ENCODE results near the gene TLR10.

Gene TLR10

GRCh38 chr4:38723726-38724474 lies 58.9 kb downstream of the TLR10 start:
- CTCF ChIA-PET = interaction anchor here (1.3 kb wide), 1 partner anchor 544 kb away, joined by 3 read pairs; no protein-coding TSS in a partner anchor
- no peak for DNase-seq (ENCODE audit: extremely low spot score)
- POLR2A ChIA-PET = no interaction called here
- TF ChIP-seq ELF4 (IDR thresholded peaks at IDR 0.05) (no peak), L3MBTL2 (conservative IDR thresholded peaks at IDR 0.05) (no peak), BHLHE40 (IDR thresholded peaks at IDR 0.05; ENCODE audit: borderline replicate concordance) (no peak), SUZ12 (IDR thresholded peaks at IDR 0.05) (no peak), NFRKB (IDR thresholded peaks at IDR 0.05) (no peak), SP1 (IDR thresholded peaks at IDR 0.05) (no peak), ARNT (IDR thresholded peaks at IDR 0.05) (no peak), HDGF (IDR thresholded peaks at IDR 0.05; ENCODE audit: borderline replicate concordance) (no peak), ZNF384 (IDR thresholded peaks at IDR 0.05) (no peak), PKNOX1 (IDR thresholded peaks at IDR 0.05) (no peak), FOXA1 (IDR thresholded peaks at IDR 0.05) (no peak), FOXM1 (IDR thresholded peaks at IDR 0.05; ENCODE audit: borderline replicate concordance) (no peak)

GRCh38 chr4:38723114-38723513 lies 59.7 kb downstream of the TLR10 start:
- CTCF ChIA-PET = interaction anchor here (1.3 kb wide), 1 partner anchor 543 kb away, joined by 3 read pairs; no protein-coding TSS in a partner anchor
- POLR2A ChIA-PET = no interaction called here
- DNase-seq (ENCODE audit: extremely low spot score) = no peak
- no peak for TF ChIP-seq L3MBTL2 (conservative IDR thresholded peaks at IDR 0.05)
- no peak for TF ChIP-seq ELF4 (IDR thresholded peaks at IDR 0.05)
- no peak for TF ChIP-seq SP1 (IDR thresholded peaks at IDR 0.05)
- TF ChIP-seq TARDBP (IDR thresholded peaks at IDR 0.05) = no peak
- TF ChIP-seq ARNT (IDR thresholded peaks at IDR 0.05) = no peak
- TF ChIP-seq PKNOX1 (IDR thresholded peaks at IDR 0.05) = no peak
- TF ChIP-seq FOXA1 (IDR thresholded peaks at IDR 0.05) = no peak
- no peak for TF ChIP-seq BHLHE40 (IDR thresholded peaks at IDR 0.05; ENCODE audit: borderline replicate concordance)
- TF ChIP-seq ZNF384 (IDR thresholded peaks at IDR 0.05) = no peak
- TF ChIP-seq CTBP1 (IDR thresholded peaks at IDR 0.05; ENCODE audit: borderline replicate concordance) = no peak
- TF ChIP-seq SUZ12 (IDR thresholded peaks at IDR 0.05) = no peak
- no peak for TF ChIP-seq FOXM1 (IDR thresholded peaks at IDR 0.05; ENCODE audit: borderline replicate concordance)
- no peak for TF ChIP-seq LEF1 (IDR thresholded peaks at IDR 0.05; ENCODE audit: borderline replicate concordance)
- TF ChIP-seq FOXK2 (IDR thresholded peaks at IDR 0.05) = no peak
- TF ChIP-seq NFRKB (IDR thresholded peaks at IDR 0.05) = no peak
- TF ChIP-seq HDGF (IDR thresholded peaks at IDR 0.05; ENCODE audit: borderline replicate concordance) = no peak

All from HEK293T (cell line).